Ishikawa (cell line): Measurements from ENCODE around the gene EPHA7.

Experiments
- CEBPB ChIP-seq: IDR thresholded peaks from 2 replicates; pipeline ENCODE4 v1.6.1; 2012
- CREB1 ChIP-seq: IDR thresholded peaks from 2 replicates; pipeline ENCODE4 v1.6.1; 2012; ENCODE audit warnings: low read depth
- EGR1 ChIP-seq: IDR thresholded peaks from 2 replicates; pipeline ENCODE4 v1.6.1; 2012
- EP300 ChIP-seq: IDR thresholded peaks from 2 replicates; pipeline ENCODE4 v1.6.1; 2012; ENCODE audit warnings: borderline replicate concordance
- FOXM1 ChIP-seq: IDR thresholded peaks from 2 replicates; pipeline ENCODE4 v1.6.1; 2012; ENCODE audit warnings: low read depth, borderline replicate concordance
- MAX ChIP-seq: IDR thresholded peaks from 2 replicates; pipeline ENCODE4 v1.6.1; 2012
- NFIC ChIP-seq: IDR thresholded peaks from 2 replicates; pipeline ENCODE4 v1.6.1; 2012
- RAD21 ChIP-seq: IDR thresholded peaks from 2 replicates; pipeline ENCODE4 v1.6.1; 2012; ENCODE audit warnings: low read depth
- REST ChIP-seq: IDR thresholded peaks from 2 replicates; pipeline ENCODE4 v1.6.1; 2012; ENCODE audit warnings: low read depth, mild to moderate bottlenecking
- TAF1 ChIP-seq: IDR thresholded peaks from 2 replicates; pipeline ENCODE4 v1.6.1; 2012; ENCODE audit warnings: low read depth, mild to moderate bottlenecking
- TEAD4 ChIP-seq: IDR thresholded peaks from 2 replicates; pipeline ENCODE4 v1.6.1; 2012

- TF ChIP-seq CREB1, result no peak
- TF ChIP-seq CEBPB, result no peak
- no peak for TF ChIP-seq NFIC
- no peak for TF ChIP-seq EP300
- TF ChIP-seq REST, result no peak
- no peak for TF ChIP-seq FOXM1
- TF ChIP-seq TAF1, result no peak
- TF ChIP-seq TEAD4, result no peak
- TF ChIP-seq MAX, result no peak
- TF ChIP-seq RAD21, result no peak
- TF ChIP-seq EGR1, result no peak
Measured at GRCh38 chr6:93295631-93296030, 123.7 kb downstream of the EPHA7 start.
